HG03175 (cell line): ENCODE measurements around the gene SKAP1.
"Not testable (repeated sequence)": the region's sequence is repeated elsewhere in the genome, so short reads cannot be mapped to it uniquely, and the experiment has no call there.

Experiments used
- ATAC-seq: cut with Tn5 transposase; IDR thresholded peaks from one replicate; pipeline ENCODE4 v1.9.1; 2021; ENCODE audit warnings: mild to moderate bottlenecking, moderate library complexity; ENCODE audit not compliant: unreplicated experiment

Gene SKAP1

DNA sequence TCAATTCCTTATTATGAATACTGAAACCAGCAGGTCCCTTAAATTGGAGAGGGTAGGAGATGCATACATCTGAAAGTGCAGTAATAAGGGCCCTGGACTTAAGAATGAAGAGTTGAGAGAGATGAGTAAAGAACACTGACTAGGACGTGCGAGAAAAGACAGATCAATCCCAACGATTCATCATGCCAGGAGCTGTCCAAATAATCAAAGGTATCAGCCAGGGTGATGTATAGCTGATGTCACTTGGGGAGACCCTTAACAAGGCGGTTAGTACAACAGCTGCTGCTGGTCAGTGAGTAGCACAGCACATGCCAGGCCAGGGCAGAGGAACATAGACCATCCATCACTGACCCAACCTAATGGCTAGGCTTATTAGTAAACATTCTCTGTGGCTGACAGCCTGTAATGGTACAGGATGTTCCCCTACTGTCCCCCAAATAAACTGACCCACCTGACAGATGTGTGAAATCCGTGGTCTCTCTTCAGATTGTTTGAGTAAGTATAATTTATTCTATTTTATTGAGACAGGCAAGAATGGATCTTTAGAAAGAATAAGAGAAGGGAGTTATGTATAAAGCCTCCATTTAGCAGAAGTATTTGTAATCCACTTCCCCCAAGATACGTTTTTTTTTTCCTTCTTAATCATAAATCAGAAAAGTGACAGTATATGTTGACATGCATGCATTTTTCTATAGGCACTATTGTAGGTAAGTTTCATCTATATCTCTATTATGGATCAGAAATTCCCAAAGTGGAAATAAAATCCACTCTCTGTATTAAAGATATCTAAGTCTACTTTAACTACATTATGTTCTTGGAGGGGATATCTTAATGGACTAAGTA, 204.1 kb downstream of the SKAP1 start:
- ATAC-seq, result no peak

DNA sequence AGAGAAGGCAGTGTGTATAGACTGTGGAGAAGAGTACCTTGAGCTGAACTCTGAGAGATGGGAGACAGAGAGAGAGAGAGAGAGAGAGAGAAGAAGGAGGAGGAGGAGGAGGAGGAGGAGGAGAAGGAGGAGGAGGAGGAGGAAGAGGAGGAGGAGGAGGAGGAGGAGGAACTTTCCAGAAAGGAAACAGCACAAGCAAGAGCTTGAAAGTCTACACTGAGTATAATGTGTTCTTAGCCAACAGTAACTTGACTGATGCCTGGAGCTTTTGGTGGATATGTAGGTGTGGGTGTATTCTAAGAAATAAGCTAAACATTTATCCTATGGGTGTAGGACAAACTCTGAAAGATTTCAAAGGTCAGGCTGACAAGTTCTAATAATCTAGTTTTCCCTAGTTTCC, 206.1 kb downstream of the SKAP1 start:
- no peak for ATAC-seq

DNA sequence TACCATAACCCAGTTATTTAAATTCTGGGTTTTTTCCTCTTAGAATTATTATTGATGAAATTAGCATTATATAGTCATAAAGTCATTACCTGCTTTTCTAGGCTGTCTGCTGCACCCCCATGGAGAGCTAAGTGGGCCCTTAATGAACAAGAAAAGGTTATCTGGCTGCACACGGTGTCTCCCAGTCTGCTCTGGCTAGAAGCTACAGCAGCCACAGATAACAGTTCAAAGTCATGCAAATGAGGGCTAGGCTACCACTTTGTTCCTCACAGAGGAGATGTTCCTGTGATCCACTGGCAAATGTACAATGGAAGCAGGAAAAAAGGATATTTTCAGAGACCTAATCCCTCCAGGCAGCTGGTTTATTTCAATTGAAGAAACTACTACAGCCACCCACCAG, 210.4 kb downstream of the SKAP1 start:
- no peak for ATAC-seq

DNA sequence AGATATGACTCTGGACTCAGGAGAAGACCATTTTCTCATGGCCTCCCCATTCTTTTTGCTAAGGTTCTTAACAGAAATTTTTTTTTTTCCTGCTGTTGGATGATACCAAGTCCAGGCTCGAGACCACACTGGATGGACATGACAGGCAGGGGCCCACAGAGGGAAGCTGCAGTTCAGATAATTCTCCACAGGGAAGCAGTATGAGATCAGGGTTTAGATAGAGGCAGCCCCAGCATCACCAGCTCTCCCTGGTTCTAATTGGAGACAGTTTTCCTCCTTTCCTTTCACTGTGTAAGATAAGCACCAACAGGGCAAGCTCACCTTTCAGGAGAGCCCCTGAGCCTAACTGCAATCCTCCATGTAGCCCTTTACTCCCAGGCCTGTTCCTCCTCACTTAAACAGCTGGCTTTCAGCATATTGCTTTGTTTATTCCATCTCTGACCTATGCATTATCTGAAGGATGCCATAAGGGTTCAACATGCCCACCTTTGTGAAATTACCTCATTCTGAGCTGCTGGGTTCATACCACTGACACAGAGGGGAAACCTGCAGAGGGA, 214.4 kb downstream of the SKAP1 start:
- no peak for ATAC-seq

DNA sequence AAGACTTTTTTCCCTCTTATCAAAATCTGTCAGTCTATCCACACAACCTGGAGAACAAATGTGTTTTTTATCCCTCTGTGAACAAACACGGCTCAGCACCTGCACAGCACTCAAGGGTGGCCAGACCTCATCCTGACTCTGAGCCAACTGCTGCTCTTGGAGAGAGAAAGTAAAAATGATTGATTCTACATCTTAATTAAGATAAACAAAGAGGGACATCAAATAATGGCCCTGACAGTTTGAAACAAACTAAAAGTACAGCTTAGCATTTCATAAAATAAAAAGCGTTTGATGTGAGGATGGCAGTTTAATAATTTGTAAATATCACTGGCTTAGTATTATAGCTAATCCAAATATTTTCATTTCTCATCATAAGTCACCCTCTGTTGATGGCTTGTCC, 216.2 kb downstream of the SKAP1 start:
- ATAC-seq, result no peak

DNA sequence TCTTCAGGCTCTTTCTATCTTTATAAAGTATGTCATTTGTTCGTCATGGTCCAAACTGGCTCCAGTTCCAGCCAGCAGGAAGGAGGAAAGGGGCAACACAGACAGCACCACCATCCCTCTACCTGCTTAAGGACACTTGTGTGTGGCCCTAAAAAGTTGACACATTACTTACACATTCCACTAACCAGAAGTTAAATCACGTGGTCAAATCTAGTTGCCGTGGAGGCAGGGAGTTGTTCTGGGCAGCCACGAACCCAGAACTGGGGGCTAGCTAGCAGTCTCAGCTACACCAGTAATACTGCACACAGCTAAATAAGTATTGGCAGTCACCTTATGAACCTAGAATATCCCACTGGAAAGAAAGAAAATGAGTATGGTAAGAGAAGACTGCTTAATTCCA, 218.2 kb downstream of the SKAP1 start:
- no peak for ATAC-seq

DNA sequence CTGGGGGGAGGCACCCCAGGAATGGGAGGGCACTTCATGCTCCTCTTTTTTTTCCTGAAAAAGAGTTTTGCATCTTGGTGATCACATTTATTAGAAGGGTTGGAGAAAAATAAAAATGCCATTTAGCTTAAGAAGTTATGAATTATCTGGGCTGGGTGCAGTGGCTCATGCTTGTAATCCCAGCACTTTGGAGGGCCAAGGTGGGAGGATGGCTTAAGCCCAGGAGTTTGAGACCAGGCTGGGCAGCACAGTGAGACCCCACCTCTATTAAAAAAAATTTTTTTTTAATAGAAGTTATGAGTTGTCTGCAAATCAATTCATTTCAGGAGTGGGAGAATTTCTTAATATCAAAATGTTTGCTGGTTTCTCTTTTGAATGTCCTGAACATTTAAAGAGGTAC, 219.0 kb downstream of the SKAP1 start:
- no peak for ATAC-seq

DNA sequence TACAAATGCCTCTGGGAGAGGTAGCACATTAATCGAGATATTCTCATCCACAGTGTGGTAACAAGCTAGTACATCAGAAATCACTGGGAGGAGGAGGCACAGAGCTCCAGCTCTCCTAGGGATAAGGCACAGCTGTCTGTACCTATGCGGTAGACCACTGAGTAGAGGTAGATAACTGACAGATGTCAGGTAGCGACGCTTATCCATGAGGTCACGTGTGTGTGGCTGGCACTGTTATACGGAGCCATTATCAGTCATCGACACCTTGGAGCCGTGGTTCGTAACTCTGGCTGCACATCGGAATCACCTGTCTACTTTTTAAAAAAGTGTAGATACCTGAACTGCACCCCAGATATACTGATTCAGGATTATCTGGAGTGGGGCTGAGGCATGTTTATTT, 220.0 kb downstream of the SKAP1 start:
- ATAC-seq, result no peak

DNA sequence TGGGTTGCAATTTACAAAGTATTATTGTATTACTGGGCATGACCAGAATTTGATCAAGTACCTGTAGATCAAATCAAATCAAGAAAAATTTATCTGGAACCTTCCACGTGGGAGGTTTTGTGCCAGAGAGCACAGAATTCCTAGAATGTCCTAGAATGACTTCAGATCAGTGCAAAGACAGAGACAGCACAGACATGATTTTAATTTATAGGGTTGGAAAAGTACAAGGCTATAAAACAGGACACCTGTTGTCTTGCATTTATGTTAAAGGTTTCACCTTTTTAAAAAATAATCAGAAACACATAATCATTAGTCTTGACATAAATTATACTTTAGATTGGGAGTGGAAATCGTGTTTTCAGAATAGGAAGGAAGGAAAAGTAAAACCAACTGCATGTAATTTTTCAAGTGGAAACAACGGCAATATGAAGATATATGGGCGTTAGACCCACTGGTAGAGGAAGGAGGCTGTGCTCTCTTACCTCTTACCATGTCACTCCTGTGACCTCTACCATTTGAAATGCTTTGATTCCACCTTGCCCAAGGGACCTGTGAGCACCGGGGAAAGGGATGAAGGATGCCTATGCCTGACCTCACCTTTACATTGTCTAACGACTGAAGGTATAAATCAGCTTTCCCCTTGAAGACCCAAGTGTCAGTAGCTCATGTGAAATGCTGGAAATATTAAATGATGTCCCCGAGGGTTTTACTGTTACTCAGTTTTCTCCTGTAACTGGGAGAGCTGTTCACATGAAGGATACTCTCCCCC, 222.1 kb downstream of the SKAP1 start:
- ATAC-seq, result no peak

DNA sequence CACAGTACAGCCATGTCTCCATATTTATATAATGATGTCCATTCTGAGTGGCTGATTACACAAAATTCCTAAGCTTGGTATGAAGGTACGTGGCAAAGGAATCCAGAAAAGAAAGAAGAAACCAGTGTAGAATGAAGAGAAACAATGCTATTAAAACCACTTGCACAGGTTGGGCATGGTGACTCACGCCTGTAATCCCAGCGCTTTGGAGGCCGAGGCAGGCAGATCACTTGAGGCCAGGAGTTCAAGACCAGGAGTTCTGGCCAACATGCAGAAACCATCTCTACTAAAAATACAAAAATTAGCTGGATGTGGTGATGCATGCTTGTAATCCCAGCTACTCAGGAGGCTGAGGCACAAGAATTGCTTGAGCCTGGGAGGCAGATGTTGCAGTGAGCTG, 223.0 kb downstream of the SKAP1 start:
- not testable (repeated sequence) for ATAC-seq

DNA sequence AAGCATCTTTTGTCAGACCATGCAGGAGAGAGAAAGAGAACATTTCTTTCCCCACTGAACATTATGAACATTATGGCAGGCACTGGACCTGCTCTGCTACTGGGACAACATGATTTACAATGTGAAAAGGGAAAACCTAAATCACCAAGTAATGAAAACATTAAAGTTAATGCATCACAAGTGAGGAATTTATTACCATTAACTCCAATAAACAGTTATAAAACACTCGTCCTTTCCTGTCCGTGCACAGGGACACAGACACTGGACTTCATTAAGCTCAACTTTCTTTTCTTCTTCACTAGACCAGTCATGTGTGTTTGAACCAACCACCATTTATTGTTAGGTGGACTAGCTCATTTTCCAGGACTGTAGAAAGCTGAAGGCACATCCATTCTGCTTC, 227.1 kb downstream of the SKAP1 start:
- no peak for ATAC-seq

DNA sequence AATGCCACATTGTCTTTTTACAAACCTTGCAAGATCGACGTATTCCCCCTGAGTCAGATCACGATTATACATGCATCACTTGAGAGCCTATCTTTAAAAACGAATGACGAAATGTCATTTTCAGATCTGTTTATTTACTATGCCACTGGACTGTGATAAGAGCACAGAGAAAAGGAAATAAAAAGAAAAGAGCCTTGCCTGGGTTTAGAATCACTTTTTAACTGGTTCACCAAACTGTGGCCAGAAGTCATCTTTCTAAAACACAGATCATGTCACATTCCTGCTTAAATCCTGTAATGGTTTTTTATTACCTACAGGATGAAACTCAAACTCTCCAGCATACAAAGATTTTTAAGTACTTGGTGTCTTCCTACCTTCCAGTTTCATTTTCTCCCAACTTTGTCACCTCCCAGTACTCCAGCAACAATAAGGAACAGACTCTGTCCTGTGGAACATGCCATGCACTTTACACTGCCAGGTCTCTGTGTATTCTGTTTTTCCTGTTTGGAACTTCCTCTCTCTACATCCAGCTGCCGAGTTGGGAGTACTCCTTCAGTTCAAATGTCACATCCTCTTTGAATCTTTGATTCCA, 231.0 kb downstream of the SKAP1 start:
- ATAC-seq, result no peak

DNA sequence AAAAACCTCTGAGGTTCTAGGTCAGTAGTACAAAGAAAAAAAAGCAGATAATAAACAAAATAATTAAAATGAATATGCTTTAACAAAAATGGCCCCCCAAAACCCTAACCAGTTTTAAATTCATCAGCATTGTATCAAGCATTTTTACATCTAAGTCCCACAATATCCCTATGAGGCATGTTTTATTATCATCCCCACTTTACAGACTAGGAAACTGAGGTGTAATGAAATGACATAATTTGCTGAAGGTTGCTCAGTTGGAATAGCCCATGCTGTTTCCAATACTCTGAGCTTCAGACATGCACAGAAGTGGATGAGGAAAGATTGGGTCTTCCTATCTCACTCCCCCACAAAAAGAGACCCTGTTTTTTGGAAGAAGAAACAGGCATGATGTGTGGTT, 234.1 kb downstream of the SKAP1 start:
- ATAC-seq, result no peak

DNA sequence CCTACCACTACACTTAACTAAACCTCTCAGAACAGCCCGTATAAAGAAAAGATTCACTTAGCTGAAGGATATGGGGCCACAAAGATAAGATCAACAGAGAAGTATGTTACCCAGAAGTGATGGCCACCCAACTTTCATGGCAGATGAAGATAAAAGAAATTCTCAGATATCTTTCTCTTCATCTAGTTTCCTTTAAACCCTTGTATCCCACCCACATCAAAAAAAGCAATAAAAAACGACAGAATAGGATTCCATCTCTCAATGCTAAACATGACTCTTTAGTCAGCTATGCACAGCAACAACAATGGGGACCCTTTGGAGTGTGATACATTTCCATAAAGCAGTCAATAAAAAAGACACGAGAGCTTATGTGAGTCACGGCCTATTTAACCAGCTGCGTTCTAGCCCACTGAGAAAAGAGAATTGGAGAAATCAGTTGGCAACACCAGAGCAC, 235.9 kb downstream of the SKAP1 start:
- no peak for ATAC-seq

DNA sequence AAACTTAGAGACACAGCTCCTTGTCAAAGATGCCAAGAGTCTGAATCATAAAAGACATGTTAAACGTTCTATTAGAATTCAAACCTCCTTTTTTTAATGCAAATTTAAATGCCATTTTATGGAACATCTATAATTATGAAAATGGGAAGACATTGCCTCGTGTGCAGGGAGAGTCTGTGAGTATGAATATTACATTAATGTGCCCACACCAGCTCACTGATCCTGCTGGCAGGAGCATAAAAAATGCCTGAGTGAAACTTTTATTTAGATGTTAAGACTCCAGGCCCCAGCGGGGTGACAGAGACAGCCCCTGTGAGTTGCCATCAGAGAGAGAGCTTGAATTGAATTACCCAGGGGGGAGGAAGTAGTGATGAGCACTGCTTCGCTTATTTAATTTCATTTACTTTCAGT, 237.7 kb downstream of the SKAP1 start:
- no peak for ATAC-seq

DNA sequence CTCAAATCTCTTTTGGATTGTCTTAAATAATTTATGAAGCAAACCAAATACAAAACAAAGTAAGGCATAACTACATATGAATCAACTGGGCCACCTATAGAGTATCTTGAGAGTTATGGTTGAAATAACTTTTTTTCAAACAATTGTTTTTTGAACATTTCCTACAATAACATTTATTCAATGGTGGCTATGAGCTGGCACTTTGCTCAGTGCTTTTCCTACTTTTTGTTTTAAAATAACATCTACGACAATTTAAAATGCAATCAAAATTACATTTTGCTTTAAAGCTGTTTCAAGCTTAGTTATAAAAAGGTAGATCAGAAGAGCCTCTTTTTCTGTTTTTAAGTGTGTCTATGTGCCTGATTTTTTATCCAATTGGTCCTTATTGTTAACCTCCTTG, 238.7 kb downstream of the SKAP1 start:
- no peak for ATAC-seq

DNA sequence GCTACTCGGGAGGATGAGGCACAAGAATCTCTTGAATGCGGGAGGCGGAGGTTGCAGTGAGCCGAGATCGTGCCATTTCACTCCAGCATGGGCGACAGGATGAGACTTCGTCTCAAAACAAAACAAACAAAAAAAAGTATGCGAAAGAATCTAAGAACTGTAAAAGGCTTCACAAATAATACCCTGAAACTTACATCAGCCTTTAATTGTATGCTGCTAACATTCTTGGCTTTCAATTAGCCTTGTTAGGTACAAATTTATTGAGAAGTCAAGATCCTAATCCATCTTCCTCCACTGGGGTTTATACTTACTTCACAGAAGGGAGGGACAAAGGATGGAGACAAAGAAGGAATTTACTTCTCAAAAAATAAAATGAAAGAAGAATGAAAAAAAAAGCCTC, 239.1 kb downstream of the SKAP1 start:
- ATAC-seq, result no peak

DNA sequence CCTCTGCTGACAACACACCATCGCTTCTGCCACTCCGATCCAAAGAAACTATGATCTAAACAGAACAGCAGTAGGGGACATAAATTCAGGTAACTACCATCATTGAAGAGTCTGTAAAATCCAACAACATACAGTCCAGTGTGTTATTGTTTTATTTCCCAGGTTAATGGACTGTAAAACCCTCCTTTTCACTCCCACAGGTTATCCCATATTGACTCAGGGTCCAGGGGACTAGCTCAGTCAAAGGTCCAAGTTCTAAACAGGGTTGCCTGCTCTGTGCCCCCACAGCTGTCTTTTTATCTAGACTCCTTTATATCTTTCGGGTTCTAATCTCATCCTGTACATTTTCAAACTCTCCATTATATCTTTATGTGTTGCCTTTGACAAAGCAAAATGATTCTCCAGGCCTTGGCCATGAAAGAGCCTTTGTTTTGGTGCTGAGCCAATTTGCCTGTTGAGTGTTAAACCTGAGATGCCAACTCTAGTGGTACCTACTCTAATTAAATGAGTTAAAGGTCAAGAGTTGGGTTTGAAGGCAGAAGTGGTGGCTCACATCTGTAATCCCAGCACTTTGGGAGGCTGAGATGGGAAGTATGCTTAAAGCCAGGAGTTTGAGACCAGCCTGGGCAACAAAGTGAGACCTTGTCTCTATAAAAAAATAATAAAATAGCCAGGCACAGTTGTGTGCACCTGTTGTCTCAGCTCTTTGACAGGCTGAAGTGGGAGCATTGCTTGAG, 242.0 kb downstream of the SKAP1 start:
- ATAC-seq, result no peak

DNA sequence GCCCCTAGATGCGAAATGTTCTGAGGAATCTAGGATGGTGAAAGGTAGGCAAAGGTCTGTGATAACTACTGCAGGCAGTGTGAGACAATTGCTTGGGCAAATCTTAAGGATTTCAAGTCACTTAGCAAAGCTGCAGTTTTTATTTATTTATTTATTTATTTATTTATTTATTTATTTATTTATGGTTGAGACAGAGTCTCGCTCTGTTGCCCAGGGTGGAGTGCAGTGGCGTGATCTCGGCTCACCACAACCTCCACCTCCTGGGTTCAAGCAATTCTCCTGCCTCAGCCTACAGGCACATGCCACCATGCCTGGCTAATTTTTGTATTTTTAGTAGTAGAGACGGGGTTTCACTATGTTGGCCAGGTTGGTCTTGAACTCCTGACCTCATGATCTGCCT, 243.7 kb downstream of the SKAP1 start:
- not testable (repeated sequence) for ATAC-seq

DNA sequence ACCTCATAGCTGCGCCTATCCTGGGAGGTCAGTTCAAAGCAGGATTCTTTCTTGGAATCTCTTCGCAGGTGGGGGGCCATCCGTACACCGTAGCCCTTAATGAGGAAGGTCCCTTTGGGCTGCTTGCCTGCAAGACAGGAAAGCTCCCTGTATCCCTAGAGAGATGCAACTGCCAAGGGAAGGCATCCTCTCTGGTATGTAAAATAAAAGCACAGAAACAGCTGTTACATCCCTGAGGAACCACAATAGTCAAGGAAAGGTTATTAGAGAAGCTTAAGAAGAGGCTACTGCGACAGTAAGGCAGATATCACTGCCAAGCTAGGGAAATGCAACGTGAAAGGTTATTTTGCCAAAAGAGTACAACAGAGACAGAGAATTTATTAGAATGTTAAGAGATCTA, 245.3 kb downstream of the SKAP1 start:
- ATAC-seq, result no peak

DNA sequence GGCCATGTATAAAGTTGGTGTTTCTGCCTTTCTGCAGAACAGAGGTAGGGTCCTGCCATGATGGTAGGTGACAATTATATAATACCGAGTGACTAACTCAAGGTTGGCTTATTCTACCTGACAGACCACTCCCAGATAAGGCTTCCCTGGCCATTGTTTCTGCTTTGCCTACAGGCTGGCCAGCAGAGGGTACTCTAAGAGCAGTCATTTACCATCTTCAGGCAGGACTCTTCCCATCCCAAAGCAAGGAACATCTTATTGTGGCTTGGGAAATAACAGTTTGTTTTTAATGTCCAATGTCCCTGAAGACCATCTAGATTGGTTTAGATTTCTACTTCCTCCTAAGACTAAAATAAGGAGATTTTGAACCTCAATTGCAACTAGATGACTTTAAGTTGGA, 248.4 kb downstream of the SKAP1 start:
- no peak for ATAC-seq
